Lung (tissue), 12 donors: Measurements from ENCODE around the gene RGS12. TPM values are rescaled to one million over a fixed set of nuclear protein-coding genes. Genes with fewer than 3 reads are reported as not detected.

Source experiments
- ATAC-seq: fragments of 200-7000 bp; cut with Tn5 transposase; one replicate; pipeline ENCODE4 v1.9.1; 2020; ENCODE audit warnings: moderate number of reproducible peaks; ENCODE audit not compliant: insufficient read depth, low FRiP score
- DNase-seq, 3 donors: peaks; one replicate each; pipeline ENCODE4 v3.0.0-alpha.2; 2013 to 2017
- H3K27ac ChIP-seq, 2 donors: one replicate each; pipeline ENCODE4 v1.5.1; 2013; ENCODE audit warnings: mild to moderate bottlenecking in 2 of 2, moderate library complexity in 2 of 2, control low read depth in 1 of 2, inconsistent platforms in 1 of 2, low read depth in 1 of 2, low read length in 1 of 2
- H3K27me3 ChIP-seq, 3 donors: one replicate each; pipeline ENCODE4 v1.5.1; 2013; ENCODE audit warnings: low read length in 2 of 3; ENCODE audit not compliant: control insufficient read depth in 3 of 3, insufficient read depth in 3 of 3
- H3K36me3 ChIP-seq, 4 donors: one replicate each; pipeline ENCODE4 v1.5.1; 2013; ENCODE audit warnings: low read length in 4 of 4, mild to moderate bottlenecking in 1 of 4, moderate library complexity in 1 of 4; ENCODE audit not compliant: control insufficient read depth in 4 of 4, insufficient read depth in 4 of 4
- H3K4me1 ChIP-seq, 5 donors: one replicate each; pipeline ENCODE4 v1.5.1; 2013; ENCODE audit warnings: low read length in 5 of 5, mild to moderate bottlenecking in 2 of 5, moderate library complexity in 1 of 5; ENCODE audit not compliant: control insufficient read depth in 5 of 5, insufficient read depth in 5 of 5
- H3K4me3 ChIP-seq: one replicate; pipeline ENCODE4 v1.5.1; 2013; ENCODE audit warnings: mild to moderate bottlenecking, control low read depth, moderate library complexity
- H3K9ac ChIP-seq, 2 donors: one replicate each; pipeline ENCODE4 v1.5.1; 2013; ENCODE audit warnings: low read length in 2 of 2, control low read depth in 1 of 2; ENCODE audit not compliant: insufficient read depth in 1 of 2
- H3K9me3 ChIP-seq, 4 donors: one replicate each; pipeline ENCODE4 v1.5.1; 2013; ENCODE audit warnings: low read length in 3 of 4, mild to moderate bottlenecking in 1 of 4, moderate library complexity in 1 of 4; ENCODE audit not compliant: control insufficient read depth in 4 of 4, insufficient read depth in 3 of 4
- CTCF ChIP-seq: IDR thresholded peaks from 2 replicates; pipeline ENCODE4 v1.5.1; 2012; ENCODE audit warnings: mild to moderate bottlenecking; ENCODE audit errors: control extremely low read depth, extremely low read depth
- WGBS, 2 donors: extraction: QIAGEN DNeasy Blood & Tissue Kit; methylation state at CpG; one replicate each; pipeline ENCODE4 v1.1.7; 2013; 5-methylcytosine and 5-hydroxymethylcytosine counted together
- polyA plus RNA-seq, 2 donors: library from polyadenylated mRNA; stranded (reverse); fragments of 200-250 nt; gene quantifications; one replicate each; pipeline ENCODE4 v1.2.1, GENCODE V29; 2013
- total RNA-seq, 2 donors: library from RNA; depleted of rRNA in 1 of 2; stranded (reverse); fragments of >200 nt in 1 of 2; gene quantifications; one replicate each; pipeline ENCODE4 v1.2.1, GENCODE V29; 2014 to 2021
- donor health status: control.
- donor health status: control.
- donor health status: Bipolar disorder and iron deficiency.
- donor health status: healthy.
- donor health status: DM: yes; HTN: yes; CAD: no.

The RGS12 gene
- total and polyA plus RNA-seq, 4 donors, result 15.4 to 76.6 (median 44.9) TPM

- no peak for ATAC-seq
Measured at GRCh38 chr4:3316146-3316545, 23.3 kb downstream of the RGS12 start.

GRCh38 chr4:3317011-3317655 lies 24.3 kb downstream of the RGS12 start:
- TF ChIP-seq CTCF, result no peak
- no peak overlapping the region for H3K4me3 ChIP-seq
- DNase-seq (no peak), ATAC-seq (no peak)
- no peak overlapping the region for H3K27ac ChIP-seq
- peaks cover 4 to 18% (median 9%) of the 10 kb centered on the region in 5 donors for H3K4me1 ChIP-seq
- WGBS, 2 donors, result 96 to 97% methylated on average over 42 of the region's 42 CpGs
- no peak overlapping the region for H3K9ac ChIP-seq
- peaks cover 0 to 13% (median 12%) of the 10 kb centered on the region in 4 donors for H3K36me3 ChIP-seq
- no peaks in the 10 kb centered on the region for H3K9me3 ChIP-seq
- no peaks in the 10 kb centered on the region for H3K27me3 ChIP-seq

More at GRCh38 chr4:3316146-3316545, 23.3 kb downstream of the RGS12 start:
- Histone ChIP-seq H3K36me3 (peaks cover 0 to 13% (median 12%) of the 10 kb centered on the region in 4 donors), H3K27me3 (no peaks in the 10 kb centered on the region), H3K9ac (no peak overlapping the region), H3K27ac (no peak overlapping the region), H3K4me3 (no peak overlapping the region), H3K9me3 (no peaks in the 10 kb centered on the region), H3K4me1 (peaks cover 0 to 12% (median 5%) of the 10 kb centered on the region in 5 donors)
- no peak for DNase-seq
- no peak for TF ChIP-seq CTCF
- 94 to 95% methylated on average over 18 of the region's 18 CpGs for WGBS, 2 donors

GRCh38 chr4:3317656-3318211 lies 24.9 kb downstream of the RGS12 start:
- H3K9me3 ChIP-seq, result no peaks in the 10 kb centered on the region
- no peak for TF ChIP-seq CTCF
- no peak overlapping the region for H3K9ac ChIP-seq
- H3K36me3 ChIP-seq, result peaks cover 0 to 13% (median 11%) of the 10 kb centered on the region in 4 donors
- no peaks in the 10 kb centered on the region for H3K27me3 ChIP-seq
- DNase-seq (no peak), ATAC-seq (no peak)
- peaks cover 5 to 18% (median 10%) of the 10 kb centered on the region in 5 donors for H3K4me1 ChIP-seq
- 89 to 90% methylated on average over 22 of the region's 22 CpGs for WGBS, 2 donors
- H3K4me3 ChIP-seq, result no peak overlapping the region
- peak overlapping the region in 1 of 2 donors; percentile 21 for H3K27ac ChIP-seq
